Measurements from ENCODE around the gene LPP.

DNA sequence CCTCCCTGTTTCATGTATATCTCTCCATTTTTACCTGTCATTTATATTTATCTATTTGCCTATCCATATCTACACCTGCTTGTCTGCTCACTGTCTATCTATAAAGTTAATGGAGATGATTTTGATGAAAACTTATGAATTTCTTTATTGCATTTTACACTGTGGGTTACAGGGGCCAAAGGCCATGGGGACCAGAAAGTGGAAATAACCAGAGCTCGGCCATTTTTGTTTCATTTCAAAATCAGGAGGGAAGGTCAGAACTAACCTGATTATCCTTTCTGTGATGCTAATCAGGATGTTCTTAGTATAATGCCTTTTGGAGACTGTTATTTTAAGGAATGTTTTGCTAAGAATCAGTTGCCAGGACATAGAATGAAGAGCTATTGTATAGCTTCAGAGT lies 147.2 kb downstream of the LPP start:
- TF ChIP-seq, protein P1, sequence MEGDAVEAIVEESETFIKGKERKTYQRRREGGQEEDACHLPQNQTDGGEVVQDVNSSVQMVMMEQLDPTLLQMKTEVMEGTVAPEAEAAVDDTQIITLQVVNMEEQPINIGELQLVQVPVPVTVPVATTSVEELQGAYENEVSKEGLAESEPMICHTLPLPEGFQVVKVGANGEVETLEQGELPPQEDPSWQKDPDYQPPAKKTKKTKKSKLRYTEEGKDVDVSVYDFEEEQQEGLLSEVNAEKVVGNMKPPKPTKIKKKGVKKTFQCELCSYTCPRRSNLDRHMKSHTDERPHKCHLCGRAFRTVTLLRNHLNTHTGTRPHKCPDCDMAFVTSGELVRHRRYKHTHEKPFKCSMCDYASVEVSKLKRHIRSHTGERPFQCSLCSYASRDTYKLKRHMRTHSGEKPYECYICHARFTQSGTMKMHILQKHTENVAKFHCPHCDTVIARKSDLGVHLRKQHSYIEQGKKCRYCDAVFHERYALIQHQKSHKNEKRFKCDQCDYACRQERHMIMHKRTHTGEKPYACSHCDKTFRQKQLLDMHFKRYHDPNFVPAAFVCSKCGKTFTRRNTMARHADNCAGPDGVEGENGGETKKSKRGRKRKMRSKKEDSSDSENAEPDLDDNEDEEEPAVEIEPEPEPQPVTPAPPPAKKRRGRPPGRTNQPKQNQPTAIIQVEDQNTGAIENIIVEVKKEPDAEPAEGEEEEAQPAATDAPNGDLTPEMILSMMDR (IDR thresholded peaks at IDR 0.05): no peak
- TF ChIP-seq POLR2A (IDR thresholded peaks at IDR 0.05): no peak

Measured in Peyer's patch (tissue), 4 donors.